Smooth muscle cell (in vitro differentiated cells): Measurements from ENCODE around the gene ALG5. TPM values are rescaled to one million over a fixed set of nuclear protein-coding genes. Genes with fewer than 3 reads are reported as not detected.

Source experiments
- DNase-seq: peaks from one replicate; lab custom pipeline; 2025; ENCODE audit not compliant: unreplicated experiment; lab: John Stamatoyannopoulos, UW
- H2AFZ ChIP-seq: fragments of 200-600 bp; sonication (generic); 2 replicates; pipeline ENCODE4 v1.6.0; 2016; ENCODE audit warnings: antibody characterized with exemption, low read depth, mild to moderate bottlenecking
- H3F3A ChIP-seq: fragments of 200-600 bp; sonication (generic); 2 replicates; pipeline ENCODE4 v1.6.0; 2017; ENCODE audit warnings: antibody characterized with exemption, low read depth
- H3K27ac ChIP-seq: fragments of 200-600 bp; sonication (generic); 2 replicates; pipeline ENCODE4 v1.5.1; 2016; ENCODE audit warnings: low read depth, mild to moderate bottlenecking
- H3K27me3 ChIP-seq: fragments of 200-600 bp; sonication (generic); 2 replicates; pipeline ENCODE4 v1.6.1; 2016; ENCODE audit warnings: low read depth, mild to moderate bottlenecking
- H3K36me3 ChIP-seq: fragments of 200-600 bp; sonication (generic); 2 replicates; pipeline ENCODE4 v1.5.1; 2016; ENCODE audit warnings: low read depth
- H3K4me1 ChIP-seq: fragments of 200-600 bp; sonication (generic); 2 replicates; pipeline ENCODE4 v1.5.1; 2016; ENCODE audit warnings: low read depth
- H3K4me2 ChIP-seq: fragments of 200-600 bp; sonication (generic); 2 replicates; pipeline ENCODE4 v1.6.0; 2016; ENCODE audit warnings: mild to moderate bottlenecking
- H3K4me3 ChIP-seq: fragments of 200-600 bp; sonication (generic); 2 replicates; pipeline ENCODE4 v1.5.1; 2016; ENCODE audit warnings: mild to moderate bottlenecking
- H3K79me2 ChIP-seq: fragments of 200-600 bp; sonication (generic); 2 replicates; pipeline ENCODE4 v1.6.0; 2016; ENCODE audit warnings: low read depth, mild to moderate bottlenecking
- H3K9ac ChIP-seq: fragments of 200-600 bp; sonication (generic); 2 replicates; pipeline ENCODE4 v1.6.0; 2016; ENCODE audit warnings: low read depth
- H3K9me3 ChIP-seq: fragments of 200-600 bp; sonication (generic); replicated peaks from 2 replicates; pipeline ENCODE4 v1.5.1; 2016; ENCODE audit warnings: low read depth
- H4K20me1 ChIP-seq: fragments of 200-600 bp; sonication (generic); 2 replicates; pipeline ENCODE4 v1.6.0; 2016; ENCODE audit warnings: low read depth
- CTCF ChIP-seq: fragments of 200-600 bp; sonication (generic); IDR thresholded peaks from 2 replicates; pipeline ENCODE4 v1.5.1; 2017; ENCODE audit warnings: borderline replicate concordance, mild to moderate bottlenecking, antibody characterized with exemption; ENCODE audit not compliant: insufficient read depth, poor library complexity, severe bottlenecking
- WGBS: methylation state at CpG from one replicate; pipeline ENCODE4 v1.1.7; 2016; ENCODE audit warnings: low lambda C conversion rate; 5-methylcytosine and 5-hydroxymethylcytosine counted together
- polyA plus RNA-seq: library from polyadenylated mRNA; unstranded; fragments of >200 nt; fragmentation: Nextera tagmentation; extraction: Ambion mirVana; gene quantifications from 2 replicates; pipeline ENCODE4 v1.2.1, GENCODE V29; 2016
- total RNA-seq: library from RNA; depleted of rRNA; stranded (reverse); fragments of >200 nt; gene quantifications from 2 replicates; pipeline ENCODE4 v1.2.3, GENCODE V29; 2014

Gene ALG5
- total and polyA plus RNA-seq, 2 experiments from 2014 or later = 68.1 to 68.5 TPM

GRCh38 chr13:36907821-36908220 is 91.3 kb downstream of the ALG5 start:
- DNase-seq = no peak
- TF ChIP-seq CTCF = no peak
- no peaks in the 10 kb centered on the region for H3K9me3 ChIP-seq
- 89% methylated on average over 2 of the region's 2 CpGs for WGBS
- H3K4me2 ChIP-seq = no peak overlapping the region
- H3K4me1 ChIP-seq = no peaks in the 10 kb centered on the region
- H3K79me2 ChIP-seq = peaks cover 70% of the 10 kb centered on the region
- H2AFZ ChIP-seq = no peak overlapping the region
- peaks cover 26% of the 10 kb centered on the region for H4K20me1 ChIP-seq
- no peaks in the 10 kb centered on the region for H3K27me3 ChIP-seq
- no peak overlapping the region for H3K9ac ChIP-seq
- H3K27ac ChIP-seq = no peak overlapping the region
- no peaks in the 10 kb centered on the region for H3F3A ChIP-seq
- no peaks in the 10 kb centered on the region for H3K36me3 ChIP-seq
- H3K4me3 ChIP-seq = no peak overlapping the region

- no peak overlapping the region for H3K4me3 ChIP-seq
- H3K9ac ChIP-seq = no peak overlapping the region
- H3K36me3 ChIP-seq = no peaks in the 10 kb centered on the region
- peaks cover 26% of the 10 kb centered on the region for H4K20me1 ChIP-seq
- H2AFZ ChIP-seq = no peak overlapping the region
- H3K27ac ChIP-seq = no peak overlapping the region
- H3K79me2 ChIP-seq = peaks cover 65% of the 10 kb centered on the region
- TF ChIP-seq CTCF = no peak
- no peak overlapping the region for H3K4me2 ChIP-seq
- H3K4me1 ChIP-seq = no peaks in the 10 kb centered on the region
- no peaks in the 10 kb centered on the region for H3F3A ChIP-seq
- 95% methylated on average over 4 of the region's 4 CpGs for WGBS
- H3K9me3 ChIP-seq = no peaks in the 10 kb centered on the region
- H3K27me3 ChIP-seq = no peaks in the 10 kb centered on the region
- no peak for DNase-seq
Measured at GRCh38 chr13:36907266-36907665, 91.9 kb downstream of the ALG5 start.

DNA sequence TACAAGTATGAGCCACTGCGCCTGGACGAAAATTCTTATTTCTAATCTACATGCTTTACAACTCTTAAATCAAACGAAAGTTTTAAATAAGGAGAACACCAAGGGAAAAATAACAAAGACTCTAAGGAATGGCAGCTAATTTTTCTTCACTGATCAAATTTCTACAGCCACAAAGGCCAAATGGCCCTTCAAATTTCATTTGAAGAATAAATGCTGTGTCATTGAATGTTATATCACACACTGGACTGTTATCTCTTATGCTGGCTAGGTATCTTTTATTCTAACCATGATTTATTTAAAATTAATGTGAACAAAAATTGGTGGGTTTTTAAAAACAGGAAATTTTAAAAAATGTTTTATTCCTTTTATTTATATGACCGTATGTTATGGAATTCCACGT is 93.2 kb downstream of the ALG5 start:
- Histone ChIP-seq H2AFZ (no peak overlapping the region), H4K20me1 (peaks cover 26% of the 10 kb centered on the region), H3K4me2 (no peak overlapping the region), H3K79me2 (peaks cover 52% of the 10 kb centered on the region), H3K4me1 (no peaks in the 10 kb centered on the region), H3K36me3 (no peaks in the 10 kb centered on the region), H3K27me3 (no peaks in the 10 kb centered on the region), H3K27ac (no peak overlapping the region), H3K4me3 (no peak overlapping the region), H3K9me3 (no peaks in the 10 kb centered on the region), H3K9ac (no peak overlapping the region), H3F3A (no peaks in the 10 kb centered on the region)
- 98% methylated on average over 5 of the region's 5 CpGs for WGBS
- no peak for TF ChIP-seq CTCF
- DNase-seq = no peak

DNA sequence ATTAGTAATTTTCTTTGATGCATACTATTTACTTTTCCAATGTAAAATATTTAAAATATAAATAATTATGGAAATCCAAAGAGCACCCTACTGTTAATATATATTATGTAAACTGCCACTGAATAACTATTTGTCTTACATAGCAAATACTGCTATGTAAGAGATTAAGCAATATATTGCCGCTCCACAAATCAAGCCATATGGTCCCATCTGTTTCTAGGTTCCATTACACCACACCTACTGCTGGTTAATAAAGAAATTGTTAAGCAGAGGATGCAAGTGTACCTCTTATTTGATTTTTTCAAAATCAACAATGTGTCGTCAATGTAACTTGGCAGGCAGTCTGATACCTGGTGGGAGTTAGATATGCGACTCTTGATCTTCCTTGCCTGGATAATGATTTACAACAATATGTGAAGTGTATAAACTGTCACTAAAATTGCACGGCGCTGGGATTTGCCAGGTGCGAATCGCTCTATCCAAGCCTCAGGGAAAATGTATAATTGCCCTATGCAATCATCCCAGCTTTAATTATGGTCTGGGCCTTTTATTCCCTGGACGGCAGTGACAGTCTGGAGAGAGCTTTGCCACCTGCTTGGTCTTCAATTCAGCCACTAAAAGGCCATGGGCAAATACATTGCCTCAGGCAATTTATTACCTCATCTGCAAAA is 95.1 kb downstream of the ALG5 start:
- Histone ChIP-seq H4K20me1 (peaks cover 27% of the 10 kb centered on the region), H3K79me2 (peaks cover 37% of the 10 kb centered on the region), H3F3A (no peaks in the 10 kb centered on the region), H3K4me3 (no peak overlapping the region), H3K36me3 (no peaks in the 10 kb centered on the region), H3K4me1 (no peaks in the 10 kb centered on the region), H3K9ac (no peak overlapping the region), H3K27ac (no peak overlapping the region), H3K4me2 (no peak overlapping the region), H3K27me3 (no peaks in the 10 kb centered on the region), H2AFZ (no peak overlapping the region), H3K9me3 (no peaks in the 10 kb centered on the region)
- 89% methylated on average over 8 of the region's 8 CpGs for WGBS
- no peak for DNase-seq
- TF ChIP-seq CTCF = no peak
